A549 (cell line): Measurements from ENCODE around the gene WRNIP1.

Source experiments
- CTCF ChIP-seq: fragments of >200 bp; sonication (Bioruptor Twin); formaldehyde crosslinking; IDR thresholded peaks from 3 replicates; pipeline ENCODE4 v1.5.1; 2016
- GATA3 ChIP-seq: IDR thresholded peaks from 2 replicates; pipeline ENCODE4 v1.6.1; 2012; ENCODE audit warnings: borderline replicate concordance
- KDM1A ChIP-seq: fragments of 200-600 bp; sonication (generic); IDR thresholded peaks from 2 replicates; pipeline ENCODE4 v1.6.1; 2016; ENCODE audit warnings: low read depth, mild to moderate bottlenecking
- MYC ChIP-seq: IDR thresholded peaks from 2 replicates; pipeline ENCODE4 v1.6.1; 2012; ENCODE audit warnings: mild to moderate bottlenecking, inconsistent platforms, low read length, improper control_type of control experiment, borderline replicate concordance
- NFE2L2 ChIP-seq: fragments of 150-350 bp; conservative IDR thresholded peaks from 2 replicates; pipeline ENCODE4 v1.6.1; 2014; ENCODE audit warnings: low read length
- RARB ChIP-seq: fragments of 250-450 bp; sonication (Bioruptor Pico); IDR thresholded peaks from 2 replicates; pipeline ENCODE4 v1.8.0; 2021; ENCODE audit warnings: mild to moderate bottlenecking, moderate library complexity
- RFX5 ChIP-seq: fragments of 450-650 bp; IDR thresholded peaks from 2 replicates; pipeline ENCODE4 v1.7.1; 2014; ENCODE audit warnings: antibody characterized with exemption, mild to moderate bottlenecking, moderate library complexity
- SREBF2 ChIP-seq: fragments of 450-650 bp; IDR thresholded peaks from 2 replicates; pipeline ENCODE4 v1.6.1; 2014; ENCODE audit warnings: mild to moderate bottlenecking, moderate library complexity
- TF ChIP-seq, protein P1 (sequence below): fragments of 450-650 bp; IDR thresholded peaks from 2 replicates; pipeline ENCODE4 v1.6.1; 2014; ENCODE audit warnings: antibody characterized with exemption
- TF ChIP-seq, protein P2 (sequence below): IDR thresholded peaks from 2 replicates; pipeline ENCODE4 v1.6.1; 2012

- TF ChIP-seq GATA3 (no peak), RFX5 (no peak), RARB (no peak), SREBF2 (no peak), KDM1A (no peak), NFE2L2 (no peak), CTCF (no peak), MYC (no peak)
- TF ChIP-seq, protein P1, sequence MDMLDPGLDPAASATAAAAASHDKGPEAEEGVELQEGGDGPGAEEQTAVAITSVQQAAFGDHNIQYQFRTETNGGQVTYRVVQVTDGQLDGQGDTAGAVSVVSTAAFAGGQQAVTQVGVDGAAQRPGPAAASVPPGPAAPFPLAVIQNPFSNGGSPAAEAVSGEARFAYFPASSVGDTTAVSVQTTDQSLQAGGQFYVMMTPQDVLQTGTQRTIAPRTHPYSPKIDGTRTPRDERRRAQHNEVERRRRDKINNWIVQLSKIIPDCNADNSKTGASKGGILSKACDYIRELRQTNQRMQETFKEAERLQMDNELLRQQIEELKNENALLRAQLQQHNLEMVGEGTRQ = no peak
- TF ChIP-seq, protein P2, sequence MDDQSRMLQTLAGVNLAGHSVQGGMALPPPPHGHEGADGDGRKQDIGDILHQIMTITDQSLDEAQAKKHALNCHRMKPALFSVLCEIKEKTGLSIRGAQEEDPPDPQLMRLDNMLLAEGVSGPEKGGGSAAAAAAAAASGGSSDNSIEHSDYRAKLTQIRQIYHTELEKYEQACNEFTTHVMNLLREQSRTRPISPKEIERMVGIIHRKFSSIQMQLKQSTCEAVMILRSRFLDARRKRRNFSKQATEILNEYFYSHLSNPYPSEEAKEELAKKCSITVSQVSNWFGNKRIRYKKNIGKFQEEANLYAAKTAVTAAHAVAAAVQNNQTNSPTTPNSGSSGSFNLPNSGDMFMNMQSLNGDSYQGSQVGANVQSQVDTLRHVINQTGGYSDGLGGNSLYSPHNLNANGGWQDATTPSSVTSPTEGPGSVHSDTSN = no peak
These were observed 64.1 kb downstream of the WRNIP1 start for GRCh38 chr6:2829253-2829652.
